EL (cell line): ENCODE results near the gene SEMA7A.

Source experiments
- DNase-seq: peaks from one replicate; pipeline ENCODE4 v3.0.0-alpha.2; 2016

SEMA7A gene

DNA sequence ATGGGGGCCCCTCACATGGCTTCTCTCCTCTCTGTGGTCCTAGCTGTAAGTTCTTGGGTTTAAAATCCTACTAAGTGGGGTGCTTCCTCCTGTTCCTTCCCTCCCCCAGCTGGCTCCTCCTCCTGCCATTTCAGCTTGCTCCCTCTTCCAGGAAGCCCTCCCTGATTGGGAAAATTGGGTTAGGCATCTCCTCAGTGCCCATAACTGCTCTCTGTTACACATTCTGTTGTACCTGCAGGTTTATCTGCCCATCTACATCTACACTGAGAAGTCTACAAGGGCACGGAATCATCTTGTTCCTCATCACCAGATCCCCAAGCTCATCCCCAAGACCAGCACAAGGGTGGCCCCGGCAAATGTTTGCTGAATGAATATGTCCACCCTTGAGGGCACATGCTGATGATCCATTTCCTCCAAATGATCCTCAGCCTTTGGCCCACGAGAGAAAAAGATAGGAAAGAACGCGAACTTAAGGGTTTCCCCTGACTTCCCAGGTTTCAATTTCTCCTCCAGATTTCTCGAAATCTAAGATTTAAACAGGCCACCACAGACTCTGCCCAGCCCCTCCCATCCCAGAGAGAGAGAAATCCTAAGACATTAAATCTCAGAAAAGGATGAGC, 3.9 kb downstream of the SEMA7A start:
- no peak for DNase-seq

DNA sequence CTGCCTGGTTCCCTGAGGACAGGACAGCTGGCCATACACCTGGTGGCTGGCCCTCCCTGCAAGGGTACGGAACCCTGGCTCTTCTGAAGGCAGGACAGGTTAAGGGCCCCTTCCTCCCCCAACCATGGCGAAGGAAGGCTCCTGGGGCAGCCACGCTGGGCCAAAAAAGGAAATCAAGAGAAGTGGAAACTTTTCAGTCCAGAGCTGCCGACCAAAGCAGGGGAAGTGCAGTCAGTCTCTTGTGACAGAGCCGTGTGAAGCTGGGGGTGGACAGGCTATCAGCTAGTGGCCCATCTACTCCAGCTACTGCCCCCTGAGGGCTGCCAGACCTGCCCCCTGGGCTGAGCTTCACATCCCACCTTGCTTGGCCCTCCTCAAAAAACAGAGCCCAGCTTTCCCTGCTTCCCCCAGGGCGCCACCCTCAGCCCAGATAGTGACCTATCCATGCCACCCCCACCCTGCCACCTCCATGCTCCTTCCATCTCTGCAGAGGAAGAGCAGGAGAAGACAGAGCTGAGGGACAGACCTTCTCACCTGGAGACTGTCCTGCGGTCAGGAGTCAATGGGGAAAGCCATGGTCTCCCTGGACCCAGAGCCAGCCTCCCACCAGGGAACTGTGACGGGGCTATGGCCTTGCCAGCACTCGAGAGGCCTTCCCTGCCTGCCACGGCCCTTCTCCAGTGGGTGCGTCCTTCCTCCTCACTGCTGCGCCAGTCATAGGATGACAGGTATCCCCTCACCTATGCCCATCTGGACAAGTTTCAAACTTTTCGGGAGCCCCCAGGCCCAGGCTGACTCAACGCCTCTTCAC, 4.6 kb downstream of the SEMA7A start:
- no peak for DNase-seq

DNA sequence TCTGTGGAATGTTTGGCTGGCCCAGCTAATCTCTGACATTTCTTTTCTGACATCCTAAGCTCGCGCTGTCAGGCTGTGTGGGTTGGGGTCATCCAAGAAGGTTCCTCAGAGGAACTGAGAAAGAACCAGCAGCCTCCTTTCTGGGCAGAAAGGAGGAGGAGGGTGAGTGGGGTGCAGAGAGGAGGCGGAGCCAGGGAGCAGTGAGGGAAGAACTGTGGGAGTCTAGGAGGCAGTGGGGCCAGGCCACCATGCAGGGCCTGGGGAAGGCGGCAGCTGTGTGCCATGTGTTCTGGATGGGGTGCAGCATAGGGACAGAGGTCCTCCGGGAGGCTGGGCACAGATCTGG, 5.3 kb downstream of the SEMA7A start:
- DNase-seq, result no peak

DNA sequence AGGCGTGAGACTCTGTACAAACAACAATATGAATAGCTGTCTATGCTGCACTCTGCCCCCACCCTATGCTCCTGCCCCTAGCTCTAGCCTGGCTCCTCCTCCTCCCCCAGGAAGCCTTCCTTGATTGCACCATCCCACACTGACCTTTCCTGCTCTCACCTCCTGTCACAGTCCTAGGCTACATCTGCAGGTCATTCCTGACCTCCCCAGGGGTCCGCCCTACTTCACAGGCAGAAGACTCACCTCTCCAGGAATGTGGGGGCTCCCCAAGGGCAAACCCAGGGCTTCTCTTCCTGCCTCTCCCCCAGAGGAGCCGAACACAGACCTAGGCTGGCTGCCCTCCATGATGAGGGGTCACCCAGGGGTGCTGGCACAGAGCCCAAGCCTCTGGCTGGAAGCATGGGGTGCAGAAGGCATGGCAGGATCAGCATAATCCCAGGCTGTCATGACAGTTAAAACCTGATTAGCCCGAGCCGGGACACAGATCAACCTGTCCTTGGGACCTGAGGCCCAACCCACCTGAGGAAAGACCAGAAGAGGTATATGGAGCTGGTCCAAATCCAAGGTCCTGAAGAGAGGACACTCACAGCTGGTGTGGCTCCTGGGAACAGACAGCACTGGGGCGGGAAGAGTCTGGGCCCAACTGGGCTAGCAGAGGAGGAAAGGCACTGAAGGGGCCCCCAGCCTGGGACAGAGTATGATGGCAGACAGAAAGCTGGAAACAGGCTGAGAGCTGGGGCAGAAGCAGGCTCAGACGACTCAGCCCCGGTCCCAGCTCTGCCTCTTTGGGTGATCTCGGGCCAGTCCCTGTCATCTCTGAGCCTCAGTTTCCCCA, 5.9 kb downstream of the SEMA7A start:
- DNase-seq, result no peak

DNA sequence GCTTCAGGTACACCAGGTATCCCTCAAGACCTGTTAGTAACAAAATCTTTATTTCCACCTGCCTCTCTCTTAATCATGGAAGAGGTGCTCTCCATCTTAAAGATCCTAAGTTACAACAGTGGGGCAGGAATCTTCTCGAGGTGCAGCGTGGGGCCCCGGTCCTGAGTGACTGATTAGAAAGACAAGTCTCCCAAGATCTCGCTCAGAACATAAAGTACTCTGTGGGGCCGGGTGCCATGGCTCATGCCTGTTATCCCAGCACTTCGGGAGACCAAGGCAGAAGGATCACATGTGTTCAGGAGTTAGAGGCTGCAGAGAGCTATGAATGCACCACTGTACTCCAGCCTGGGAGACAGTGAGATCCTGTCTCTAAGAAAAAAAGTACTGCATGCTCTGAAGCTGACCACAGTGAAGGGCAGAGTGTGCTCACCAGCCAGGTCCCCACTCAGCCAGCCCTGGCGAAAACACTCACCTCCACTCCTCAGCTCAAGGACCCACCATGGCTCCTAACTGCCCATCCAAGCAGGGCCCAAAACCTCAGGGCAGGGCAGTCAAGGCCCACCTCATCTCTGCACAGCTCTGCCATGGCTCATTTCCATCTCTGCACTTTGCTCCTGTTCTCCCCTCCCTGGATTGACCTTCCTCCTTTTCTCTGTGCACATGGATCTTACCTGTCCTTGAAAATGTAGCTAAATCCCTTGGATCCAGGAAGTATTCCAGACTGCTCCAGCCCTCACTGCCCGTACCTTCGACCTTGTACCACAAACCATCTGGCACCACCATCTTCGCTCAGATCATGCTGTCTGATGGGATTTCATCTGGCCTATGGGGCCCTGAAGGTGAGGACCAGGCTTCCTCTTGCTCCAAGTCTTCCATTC, 7.1 kb downstream of the SEMA7A start:
- DNase-seq, result no peak

DNA sequence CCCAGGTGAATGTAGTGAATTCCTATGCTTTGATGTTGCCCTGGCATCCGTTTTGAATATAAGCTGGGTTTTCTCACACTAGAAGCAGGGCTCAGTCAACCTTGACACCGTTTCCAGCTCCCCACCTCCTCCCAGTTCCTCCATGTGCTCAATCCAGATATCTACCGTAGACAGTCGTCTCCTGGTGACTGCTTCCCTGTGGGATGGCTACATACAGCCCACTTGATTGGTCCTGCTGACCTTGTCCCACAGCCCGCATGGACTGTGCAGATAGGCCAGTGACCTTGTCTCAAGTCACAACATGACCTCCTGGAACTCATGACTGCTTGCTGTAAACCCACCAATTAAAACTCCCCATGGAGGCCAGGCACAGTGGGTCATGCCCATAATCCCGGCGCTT, 8.1 kb downstream of the SEMA7A start:
- DNase-seq, result no peak

DNA sequence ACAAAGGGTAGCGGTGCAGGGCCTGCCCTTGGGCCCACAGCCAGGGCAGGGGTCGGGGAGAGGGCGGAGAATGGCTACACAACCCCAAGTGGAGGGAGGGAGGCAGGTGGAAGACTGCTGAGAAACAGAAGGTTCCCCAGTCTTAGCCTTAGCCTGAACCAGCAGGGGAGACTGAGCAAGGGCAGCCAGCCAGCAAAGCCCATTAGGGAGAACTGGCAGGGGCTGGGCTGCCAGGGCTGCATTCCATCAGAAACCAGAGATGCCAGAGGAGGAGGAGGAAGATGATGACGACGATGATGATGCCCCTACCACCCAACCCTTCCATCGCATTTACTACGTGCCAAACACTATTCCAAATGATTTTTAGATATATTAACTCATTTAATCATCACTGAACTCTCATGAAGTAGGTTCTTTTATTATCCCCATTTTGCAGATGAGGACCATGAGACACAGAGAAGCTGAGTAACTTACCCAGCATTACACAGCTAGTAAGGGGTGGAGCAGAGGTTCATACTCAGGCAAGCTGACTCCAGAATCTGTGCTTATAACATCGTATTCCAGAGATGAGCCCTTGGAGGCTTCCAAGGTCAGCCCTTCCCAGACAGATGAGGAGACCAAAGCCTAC, 8.7 kb downstream of the SEMA7A start:
- no peak for DNase-seq

DNA sequence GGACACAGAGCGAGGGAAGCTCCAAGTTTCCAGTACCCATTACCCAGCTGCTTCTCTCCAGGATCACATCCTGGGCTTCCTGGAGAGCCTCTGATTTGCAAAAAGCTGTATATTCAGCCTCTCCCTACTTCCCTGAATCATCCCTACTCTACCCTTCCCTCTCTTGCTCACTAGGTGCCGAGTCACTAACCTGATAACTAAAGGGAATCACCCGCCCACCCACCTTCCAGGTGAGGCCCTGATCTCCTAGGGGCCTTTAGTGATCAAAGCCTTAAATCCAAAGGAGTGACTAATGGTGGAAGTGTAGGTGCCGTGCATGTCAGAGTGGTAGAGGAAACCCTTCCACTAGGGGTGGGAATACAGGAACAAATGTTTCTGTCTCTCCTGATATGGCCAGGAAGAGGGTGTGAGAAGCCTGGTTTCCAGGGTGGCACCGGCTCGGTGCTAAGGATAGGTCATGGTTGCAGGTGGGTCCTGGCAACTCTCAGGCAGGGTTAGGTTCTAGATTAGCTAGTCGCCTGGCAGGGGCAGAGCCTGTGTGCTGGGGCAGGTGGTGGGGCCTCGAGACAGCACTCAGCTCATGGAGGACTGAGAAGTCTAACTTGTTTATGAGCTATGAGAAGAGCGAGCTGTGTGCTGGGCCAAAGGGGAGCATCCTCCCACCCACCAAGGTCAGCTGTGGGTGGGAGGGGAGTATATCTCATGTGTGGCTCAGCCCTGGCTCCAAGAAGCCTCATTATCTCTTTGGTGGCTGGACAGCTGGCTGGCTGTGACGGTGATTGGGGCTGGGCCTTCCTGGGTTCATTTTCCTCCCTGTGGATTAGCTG, 10.1 kb downstream of the SEMA7A start:
- DNase-seq, result no peak

DNA sequence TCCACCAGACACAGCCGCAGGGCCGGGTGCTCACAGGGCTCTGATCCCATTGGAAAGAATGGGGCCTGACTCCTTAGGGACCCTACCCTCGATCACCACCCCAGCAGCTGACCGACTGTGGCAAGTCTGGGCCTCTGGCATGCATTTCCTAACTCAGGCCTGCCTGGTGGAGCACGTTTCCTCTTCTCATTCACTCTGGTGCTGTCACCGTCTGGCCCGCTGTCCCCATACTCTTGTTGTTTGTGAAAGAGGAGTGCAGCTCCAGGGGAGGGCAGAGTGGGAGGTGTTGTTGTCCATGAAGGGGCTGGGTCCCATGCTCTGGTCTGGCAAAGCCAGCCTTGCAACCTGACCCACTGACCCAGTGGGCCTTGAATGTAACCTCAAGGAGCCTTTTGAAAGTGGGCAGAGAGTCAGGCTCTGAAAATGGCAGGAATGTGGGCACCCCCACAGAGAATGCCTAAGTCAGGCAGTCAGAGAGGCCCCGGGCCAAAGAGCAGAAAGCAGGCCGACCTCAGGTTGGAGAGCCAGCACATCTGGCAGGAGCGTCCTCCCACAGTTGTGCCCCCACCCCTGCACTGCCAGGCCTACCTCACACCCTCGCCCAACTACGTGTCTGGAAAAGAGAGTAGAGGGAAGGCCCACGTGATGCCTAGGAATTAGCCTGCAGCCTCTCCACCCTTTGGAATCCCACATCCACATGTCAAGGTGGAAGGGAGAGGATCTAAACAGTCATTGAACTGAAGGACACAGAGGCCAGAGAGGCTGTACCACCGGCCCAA, 10.9 kb downstream of the SEMA7A start:
- peak; percentile 95 for DNase-seq

DNA sequence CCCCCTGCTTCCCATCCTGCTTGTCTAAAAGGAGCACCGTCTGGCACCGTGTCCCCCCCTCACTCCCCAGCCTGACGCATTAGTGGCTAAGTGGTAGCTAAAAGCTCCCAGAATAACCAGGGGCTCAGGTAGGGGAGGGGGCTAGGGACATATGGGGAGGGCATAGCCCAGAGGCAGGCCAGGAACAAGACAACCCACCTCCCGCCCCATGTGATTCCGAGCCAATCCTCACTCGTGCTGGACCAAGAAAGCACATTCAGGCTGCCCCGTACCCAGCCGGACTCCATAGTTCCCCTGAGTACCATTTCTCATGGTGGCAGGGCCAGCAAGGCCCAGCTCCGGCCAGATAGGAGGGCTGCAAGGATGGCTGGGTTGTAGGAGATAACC, 11.5 kb downstream of the SEMA7A start:
- DNase-seq, result no peak

DNA sequence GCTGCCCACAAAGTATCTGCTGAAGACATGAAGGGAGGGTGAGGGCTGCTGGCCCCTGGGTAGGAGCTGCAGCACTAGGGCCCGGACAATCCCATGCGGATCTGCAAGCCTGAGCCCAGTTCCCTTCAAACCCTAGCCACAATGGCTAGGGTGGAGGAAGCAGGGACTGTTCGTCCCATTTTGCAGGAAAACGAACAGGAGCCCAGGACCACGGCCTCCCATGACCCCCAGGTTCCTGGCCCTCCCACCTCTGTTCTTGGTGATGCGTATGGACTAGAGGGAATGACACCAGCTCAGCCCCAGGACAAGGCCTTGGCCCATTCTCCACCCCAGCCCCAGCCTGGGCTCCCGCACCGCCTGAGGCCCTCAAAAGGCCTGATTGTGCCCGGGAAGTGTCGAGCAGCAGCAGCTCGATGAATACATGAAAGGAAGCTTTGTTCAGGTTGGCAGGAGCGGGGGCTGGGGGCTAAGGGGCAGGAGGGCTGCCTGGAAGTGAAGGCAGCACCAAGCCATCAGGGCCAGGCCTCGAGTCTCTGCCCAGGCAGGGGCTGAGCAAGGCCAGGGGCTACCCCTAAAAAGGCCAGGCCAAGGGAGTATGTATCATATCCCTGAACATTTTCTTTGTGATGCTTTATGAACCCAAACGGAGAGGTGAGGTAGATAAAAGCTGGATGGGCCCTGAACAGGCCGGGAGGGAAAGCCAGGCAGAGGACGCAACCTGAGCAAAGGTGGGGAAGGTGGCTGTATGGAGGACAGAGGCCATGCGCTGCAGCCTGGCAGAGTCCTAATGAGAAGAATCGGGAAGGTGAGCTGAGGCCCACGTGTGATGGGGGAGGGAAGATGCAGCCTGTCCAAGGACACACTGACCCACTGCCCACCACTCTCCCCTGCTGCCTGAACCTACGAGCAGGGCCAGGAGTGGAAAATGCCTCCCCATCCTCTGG, 12.2 kb downstream of the SEMA7A start:
- DNase-seq, result no peak

DNA sequence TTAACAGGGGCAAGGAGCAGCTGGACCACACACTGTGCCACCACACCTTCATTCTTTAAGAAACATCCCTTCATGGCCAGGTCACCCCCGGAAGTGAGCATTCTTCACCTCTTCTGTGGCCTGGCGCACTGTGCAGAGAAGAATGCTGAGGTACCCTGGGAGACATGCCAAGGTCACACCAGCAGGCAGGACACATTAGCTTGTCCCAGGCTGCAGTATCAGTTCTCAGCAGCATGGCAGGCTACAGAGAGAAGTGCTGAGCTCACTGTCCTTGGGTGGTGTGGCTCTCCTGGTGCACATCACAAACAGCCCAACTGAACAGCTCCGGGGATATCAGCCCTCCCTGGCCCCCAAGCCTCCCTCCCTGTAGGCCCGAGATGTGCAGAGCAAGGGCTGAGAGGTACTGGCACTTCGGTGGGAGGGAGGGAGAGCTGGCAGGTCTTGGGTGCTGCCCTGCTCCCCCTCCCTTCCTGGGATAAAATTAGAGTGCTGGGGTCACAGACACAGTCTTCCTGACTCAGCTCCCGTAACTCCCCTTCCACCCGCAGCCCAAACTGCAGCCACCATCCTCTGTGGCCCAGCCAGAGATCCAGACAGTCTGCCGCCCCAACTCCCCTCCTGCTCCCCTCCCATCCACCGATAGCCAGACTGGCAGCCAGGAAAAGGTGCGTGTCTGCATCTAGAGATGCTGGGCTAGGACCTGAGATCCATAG, 13.4 kb downstream of the SEMA7A start:
- DNase-seq, result peak; percentile 64

DNA sequence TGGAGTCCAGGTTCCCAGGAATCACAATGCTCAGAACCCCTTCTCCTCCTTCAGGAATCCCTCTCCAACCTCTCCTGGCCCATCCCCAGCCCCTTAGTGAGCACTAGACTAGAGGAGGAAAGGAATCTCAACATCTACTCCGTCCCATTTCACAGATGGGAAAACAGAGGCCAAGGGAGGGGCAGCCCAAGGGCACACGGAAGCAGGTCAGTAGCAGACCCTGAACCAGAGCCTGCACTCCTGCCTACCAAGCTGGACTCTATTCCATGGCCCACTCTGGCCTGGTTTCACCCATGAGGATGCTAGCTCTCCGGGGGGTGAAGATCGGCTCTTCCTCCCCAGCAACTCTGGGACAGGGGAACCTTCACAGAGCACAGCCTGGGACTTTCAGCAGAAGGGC, 14.3 kb downstream of the SEMA7A start:
- no peak for DNase-seq

DNA sequence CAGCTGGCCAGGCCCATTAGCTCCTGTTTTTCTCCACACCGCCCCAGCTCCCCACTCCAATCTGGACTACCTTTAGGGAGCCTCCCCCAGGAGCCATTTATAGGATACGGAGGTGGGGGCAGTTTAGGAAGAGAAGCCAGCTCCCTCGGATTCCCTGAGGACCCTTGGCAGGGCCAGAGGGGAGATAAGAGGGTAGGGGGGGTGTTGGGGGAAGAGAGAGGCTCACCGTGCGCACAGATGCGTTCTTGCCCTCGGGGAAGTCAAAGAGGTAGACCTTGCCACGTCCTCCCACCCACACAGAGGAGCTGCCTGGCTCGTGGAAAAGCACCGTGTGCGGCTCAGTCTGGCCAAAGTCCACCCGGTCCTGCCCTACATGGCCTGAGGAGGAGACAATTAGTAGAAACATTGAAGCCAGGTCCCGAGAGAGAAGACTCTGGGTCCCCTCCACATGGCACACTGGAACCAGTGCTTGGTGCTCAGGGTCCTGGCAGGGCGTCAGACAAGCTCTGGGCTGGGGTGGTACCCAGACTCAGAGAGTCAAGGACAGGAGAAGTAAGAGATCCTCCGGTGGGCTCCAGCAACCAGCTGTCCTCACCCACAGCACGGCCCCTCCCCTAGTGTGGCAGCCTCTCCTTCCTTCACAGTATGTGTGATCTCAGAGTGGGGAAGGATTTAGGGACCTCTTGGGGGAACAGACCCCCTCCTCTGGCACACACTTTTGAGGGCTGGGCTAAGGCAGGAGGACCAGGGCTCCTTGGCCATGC, 15.0 kb downstream of the SEMA7A start:
- no peak for DNase-seq

DNA sequence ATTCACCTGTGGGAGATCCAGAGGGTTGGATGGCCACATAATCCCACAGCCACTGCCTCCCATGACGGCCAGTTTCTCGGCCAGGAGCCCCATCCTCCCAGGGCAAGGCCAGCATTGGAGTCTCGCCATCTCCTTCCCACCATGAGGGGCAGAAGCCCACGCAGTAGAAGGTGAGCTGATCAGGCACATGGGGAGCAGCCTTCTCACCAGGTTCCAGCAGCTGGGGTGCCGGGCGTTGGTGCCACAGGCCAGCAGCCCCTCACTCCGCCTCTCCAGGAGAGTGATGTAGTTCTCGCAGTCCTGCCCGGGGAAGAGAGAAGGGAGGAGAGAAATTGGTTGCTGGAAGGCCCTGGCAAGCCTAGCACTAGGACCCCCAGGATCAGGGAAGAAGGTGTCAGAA, 16.1 kb downstream of the SEMA7A start:
- no peak for DNase-seq

DNA sequence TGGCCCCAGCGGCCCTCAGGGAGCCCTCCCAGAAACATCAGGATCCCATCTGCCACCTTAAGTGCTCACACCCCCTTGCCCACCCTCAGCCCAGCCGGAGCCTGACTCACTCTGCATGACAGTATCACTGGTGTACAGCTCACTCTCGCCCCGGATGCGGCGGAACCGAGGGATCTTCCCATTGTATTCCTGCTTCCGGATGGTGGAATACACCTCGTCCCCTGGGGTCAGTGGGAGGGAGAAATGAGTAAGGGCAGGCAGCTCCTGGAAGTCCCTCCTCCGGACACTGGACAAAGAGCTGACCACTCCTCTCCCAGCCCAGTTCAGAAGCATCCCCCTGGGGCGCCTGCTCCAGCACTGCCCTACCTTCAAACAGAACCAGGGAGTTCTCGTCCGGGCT, 16.5 kb downstream of the SEMA7A start:
- DNase-seq, result peak; percentile 94

DNA sequence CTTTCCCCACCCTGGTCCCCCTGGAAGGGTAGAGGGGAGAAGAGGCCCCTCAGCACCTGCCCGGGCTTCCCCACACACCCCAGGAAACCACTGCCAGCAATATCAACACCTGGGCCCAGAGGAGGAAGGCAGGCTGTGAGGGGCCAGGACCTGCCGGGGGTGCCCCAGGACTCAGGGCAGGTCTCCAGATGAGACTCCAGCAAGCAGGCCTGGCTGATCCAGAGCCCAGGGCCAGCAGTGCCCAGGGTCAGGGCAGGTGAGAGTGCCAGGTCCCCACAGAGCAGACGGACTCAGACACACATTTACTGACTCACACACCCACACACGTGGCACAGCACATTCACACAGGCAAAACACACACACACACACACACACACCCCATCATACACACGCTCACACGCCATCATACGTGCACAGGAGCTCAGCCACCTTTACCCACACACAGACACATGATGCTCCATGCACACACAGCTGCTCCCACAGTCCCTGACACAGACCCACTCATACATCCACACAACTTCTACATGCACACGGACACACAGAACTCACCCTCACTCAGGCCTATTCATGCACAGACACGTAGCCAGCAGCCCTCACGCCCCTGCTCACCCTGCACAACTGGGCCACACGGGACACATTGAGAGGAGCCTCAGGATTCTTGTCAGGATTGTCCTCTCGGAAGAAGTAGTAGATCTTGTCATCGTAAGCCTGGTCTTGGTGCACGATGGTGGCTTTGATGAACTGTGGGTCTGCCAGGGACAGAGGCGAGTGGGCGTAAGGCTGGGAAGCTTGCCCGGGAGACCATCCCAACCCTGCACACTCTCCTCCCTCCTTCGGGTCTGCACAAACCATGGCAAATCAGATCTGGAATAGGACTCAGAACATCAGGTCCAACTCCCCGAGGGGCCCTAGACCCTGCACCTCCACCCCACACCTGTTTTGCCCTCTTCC, 17.5 kb downstream of the SEMA7A start:
- no peak for DNase-seq
